Germinal center (tissue), 1 donor: Measurements from ENCODE around the gene KRT79.

Experiments
- DNase-seq: peaks from one replicate; pipeline ENCODE4 v3.0.0; 2012; ENCODE audit warnings: mixed read lengths, low spot score

The KRT79 gene

GRCh38 chr12:52791271-52792184, 42.6 kb downstream of the KRT79 start:
- no peak for DNase-seq

- DNase-seq, result no peak
Observed at GRCh38 chr12:52790427-52791270, 43.5 kb downstream of the KRT79 start.

- DNase-seq, result peak; percentile 10
Observed at GRCh38 chr12:52789637-52790426, 44.3 kb downstream of the KRT79 start.

GRCh38 chr12:52788876-52789636, 45.1 kb downstream of the KRT79 start:
- DNase-seq, result no peak

GRCh38 chr12:52788192-52788875, 45.8 kb downstream of the KRT79 start:
- no peak for DNase-seq

GRCh38 chr12:52787324-52788191, 46.6 kb downstream of the KRT79 start:
- no peak for DNase-seq

- no peak for DNase-seq
Observed at GRCh38 chr12:52784909-52785308, 49.2 kb downstream of the KRT79 start.

- no peak for DNase-seq
Observed at GRCh38 chr12:52783563-52784316, 50.4 kb downstream of the KRT79 start.

- no peak for DNase-seq
Observed at GRCh38 chr12:52782502-52782901, 51.6 kb downstream of the KRT79 start.

GRCh38 chr12:52781399-52782082, 52.6 kb downstream of the KRT79 start:
- DNase-seq, result no peak

GRCh38 chr12:52779914-52780313, 54.2 kb downstream of the KRT79 start:
- DNase-seq, result no peak

- DNase-seq, result no peak
Observed at GRCh38 chr12:52778833-52779232, 55.3 kb downstream of the KRT79 start.

GRCh38 chr12:52777566-52777965, 56.5 kb downstream of the KRT79 start:
- DNase-seq, result no peak

GRCh38 chr12:52776913-52777395, 57.2 kb downstream of the KRT79 start, which contains the start of gene KRT76:
Gene KRT76, minus strand, starts transcription at chr12:52777345. Its CDS starts 54 bp downstream, at chr12:52777291.
- no peak for DNase-seq

GRCh38 chr12:52776435-52776834, 57.7 kb downstream of the KRT79 start:
- no peak for DNase-seq

GRCh38 chr12:52774629-52775250, 59.4 kb downstream of the KRT79 start:
- no peak for DNase-seq

GRCh38 chr12:52772772-52773171, 61.3 kb downstream of the KRT79 start:
- no peak for DNase-seq

GRCh38 chr12:52772188-52772587, 61.9 kb downstream of the KRT79 start:
- no peak for DNase-seq
